Endothelial cell of umbilical vein (primary cell): Measurements from ENCODE around the gene C6orf89. TPM values are rescaled to one million over a fixed set of nuclear protein-coding genes. Genes with fewer than 3 reads are reported as not detected.

Experiments
- BruUV-seq: library from RNA; stranded (reverse); fragments of 400-500 nt; replicated peaks from 2 replicates; lab custom pipeline; 2021; lab: Mats Ljungman, UMichigan
- CTCF ChIA-PET: fragments of 300-600, 350-600 bp; sonication (Branson Sonifier 250); formaldehyde crosslinking; loops from one replicate; lab custom pipeline; 2021; ENCODE audit warnings: antibody characterized with exemption, inconsistent platforms; lab: Charles Lee
- POLR2A ChIA-PET: fragments of 300-600, 350-600 bp; sonication (Branson Sonifier 250); formaldehyde crosslinking; loops from one replicate; lab custom pipeline; 2021; ENCODE audit warnings: antibody characterized with exemption, inconsistent platforms; lab: Charles Lee
- DNase-seq: peaks from one replicate; pipeline ENCODE4 v3.0.0-alpha.2; 2011; ENCODE audit warnings: low read depth, low spot score
- FAIRE-seq: peaks from 2 replicates; lab custom pipeline; 2011; peaks lifted over from hg19 to GRCh38; lab: Jason Lieb, UNC
- H2AFZ ChIP-seq: 2 replicates; pipeline ENCODE4 v1.6.0; 2012; ENCODE audit warnings: low read depth, low read length, control low read depth, inconsistent platforms
- H3K27ac ChIP-seq: 2 replicates; pipeline ENCODE4 v1.5.1; 2011; ENCODE audit warnings: low read depth, mild to moderate bottlenecking, control low read depth, low read length, moderate library complexity; ENCODE audit not compliant: insufficient read depth
- H3K27me3 ChIP-seq, 2 experiments: 2 replicates each; pipeline versions ENCODE4 v1.6.0 to v1.6.1; 2011; ENCODE audit warnings: low read length in 2 of 2, mixed read lengths in 1 of 2; ENCODE audit not compliant: control insufficient read depth in 2 of 2, insufficient read depth in 2 of 2
- H3K36me3 ChIP-seq, 2 experiments: 2 replicates in 1 of 2; 3 replicates in 1 of 2; pipeline ENCODE4 v1.5.1; 2011; ENCODE audit warnings: low read length in 2 of 2, mild to moderate bottlenecking in 1 of 2, moderate library complexity in 1 of 2; ENCODE audit not compliant: control insufficient read depth in 2 of 2, insufficient read depth in 2 of 2; ENCODE audit errors: extremely low read depth in 1 of 2
- H3K4me1 ChIP-seq: 3 replicates; pipeline ENCODE4 v1.5.1; 2011; ENCODE audit warnings: mild to moderate bottlenecking, low read length; ENCODE audit not compliant: control insufficient read depth, insufficient read depth; ENCODE audit errors: extremely low read depth
- H3K4me2 ChIP-seq: 2 replicates; pipeline ENCODE4 v1.6.1; 2011; ENCODE audit warnings: low read length, control low read depth, mixed read lengths; ENCODE audit not compliant: insufficient read depth
- H3K4me3 ChIP-seq, 3 experiments: fragments of 200-600 bp in 1 of 3; sonication (generic), shearing (Covaris generic) in 1 of 3; replicated peaks in 1 of 3; 2 replicates each; pipeline ENCODE4 v1.5.1; 2011 to 2016; ENCODE audit warnings: control low read depth in 3 of 3, low read length in 3 of 3, mild to moderate bottlenecking in 2 of 3, inconsistent platforms in 1 of 3, low read depth in 1 of 3, moderate library complexity in 1 of 3; ENCODE audit not compliant: insufficient read depth in 1 of 3
- H3K79me2 ChIP-seq: 2 replicates; pipeline ENCODE4 v1.6.0; 2012; ENCODE audit warnings: low read length, inconsistent platforms; ENCODE audit not compliant: control insufficient read depth, insufficient read depth
- H3K9ac ChIP-seq: replicated peaks from 2 replicates; pipeline ENCODE3; 2011; ENCODE audit warnings: low read length, control low read depth; ENCODE audit not compliant: insufficient read depth; ENCODE audit errors: extremely low read depth
- H3K9me1 ChIP-seq: replicated peaks from 3 replicates; pipeline ENCODE4 v1.6.0; 2011; ENCODE audit warnings: mild to moderate bottlenecking, low read length; ENCODE audit not compliant: control insufficient read depth, insufficient read depth; ENCODE audit errors: extremely low read depth
- H3K9me3 ChIP-seq: replicated peaks from 2 replicates; pipeline ENCODE4 v1.5.1; 2012; ENCODE audit warnings: low read length, inconsistent platforms; ENCODE audit not compliant: control insufficient read depth, insufficient read depth
- H4K20me1 ChIP-seq: replicated peaks from 2 replicates; pipeline ENCODE3; 2011; ENCODE audit warnings: mild to moderate bottlenecking, low read length; ENCODE audit not compliant: control insufficient read depth, insufficient read depth; ENCODE audit errors: extremely low read depth
- EZH2 ChIP-seq: IDR thresholded peaks from 2 replicates; pipeline ENCODE4 v1.6.1; 2012; ENCODE audit warnings: borderline replicate concordance, low read depth, mild to moderate bottlenecking, moderate library complexity, low read length, inconsistent platforms; ENCODE audit not compliant: severe bottlenecking
- FOS ChIP-seq: IDR thresholded peaks from 2 replicates; pipeline ENCODE4 v1.6.1; 2011; ENCODE audit warnings: mild to moderate bottlenecking, low read length, moderate library complexity, borderline replicate concordance; ENCODE audit not compliant: insufficient read depth
- GATA2 ChIP-seq: IDR thresholded peaks from 2 replicates; pipeline ENCODE4 v1.7.0; 2011; ENCODE audit warnings: low read depth, mild to moderate bottlenecking, moderate library complexity, mixed read lengths, low read length; ENCODE audit not compliant: insufficient read length, insufficient read depth
- JUN ChIP-seq: IDR thresholded peaks from 2 replicates; pipeline ENCODE4 v1.6.1; 2011; ENCODE audit warnings: borderline replicate concordance, low read depth; ENCODE audit not compliant: insufficient read length, insufficient read depth
- MYC ChIP-seq: IDR thresholded peaks from one replicate; pipeline ENCODE4 v1.6.1; 2011; ENCODE audit warnings: mild to moderate bottlenecking, low read depth, low read length
- POLR2A ChIP-seq: IDR thresholded peaks from 2 replicates; pipeline ENCODE4 v1.6.1; 2012; ENCODE audit warnings: low read depth, mild to moderate bottlenecking, control low read depth, low read length
- POLR2AphosphoS5 ChIP-seq: IDR thresholded peaks from 2 replicates; pipeline ENCODE4 v1.6.1; 2012; ENCODE audit warnings: low read depth, mild to moderate bottlenecking, control low read depth, low read length, moderate library complexity; ENCODE audit not compliant: insufficient read depth
- dilution Hi-C: fragments of 300-500 bp; cut with MboI; formaldehyde crosslinking; loops from one replicate; pipeline ENCODE4 v1.15.0; 2019; ENCODE audit warnings: low sequenced_read_pairs; ENCODE audit not compliant: extremely low pct_ligation_motif_present
- intact Hi-C: fragments of 100-400 bp; cut with micrococcal nuclease; formaldehyde crosslinking; loops from one replicate; pipeline ENCODE4 v1.10.0; 2022
- polyA plus RNA-seq, 4 experiments: library from polyadenylated mRNA; depleted of rRNA in 3 of 4; stranded (reverse) in 3 of 4; unstranded in 1 of 4; fragments of >200 nt; gene quantifications; 2 replicates each; pipeline versions ENCODE4 v1.2.1 to v1.2.3, GENCODE V29; 2011 to 2012; ENCODE audit warnings: missing spikeins in 1 of 4
- total RNA-seq: library from RNA; stranded (reverse); gene quantifications from 2 replicates; pipeline ENCODE4 v1.2.3, GENCODE V29; 2021
- TF ChIP-seq, protein P1 (sequence below), 2 donors: IDR thresholded peaks; 1 replicate in 1 of 2; 2 replicates in 1 of 2; pipeline ENCODE4 v1.5.1; 2011; ENCODE audit warnings: low read length in 2 of 2, mild to moderate bottlenecking in 2 of 2, moderate library complexity in 2 of 2, control low read depth in 1 of 2, inconsistent platforms in 1 of 2, low read depth in 1 of 2; ENCODE audit not compliant: insufficient read depth in 1 of 2; ENCODE audit errors: extremely low read depth in 1 of 2
- TF ChIP-seq, protein P2 (sequence below): IDR thresholded peaks from 2 replicates; pipeline ENCODE4 v1.6.1; 2011; ENCODE audit not compliant: insufficient read depth, insufficient read length

The C6orf89 gene
- total and polyA plus RNA-seq, 2 donors (not counting 3 experiments of a cell fraction or from before 2014, with no cell fraction given): 18.2 to 34.0 TPM

DNA sequence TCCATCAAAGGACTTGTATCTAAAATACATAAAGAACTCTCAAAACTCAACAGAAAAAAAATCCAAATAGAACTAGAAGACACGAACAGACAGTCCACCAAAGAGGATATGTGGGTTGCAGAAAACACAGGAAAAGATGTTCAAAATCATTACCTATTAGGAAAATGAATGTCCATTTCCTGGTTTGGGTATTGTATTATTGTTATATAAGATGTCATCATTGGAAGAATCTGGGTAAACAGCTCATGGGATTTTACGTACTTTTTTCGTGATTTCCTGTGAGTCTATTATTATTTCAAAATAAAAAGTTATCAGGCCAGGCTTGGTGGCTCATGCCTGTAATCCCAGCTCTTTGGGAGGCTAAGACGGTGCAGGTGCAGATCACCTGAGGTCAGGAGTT lies 59.5 kb downstream of the C6orf89 start:
- no peak for TF ChIP-seq FOS
- TF ChIP-seq POLR2AphosphoS5: no peak
- TF ChIP-seq, protein P1, sequence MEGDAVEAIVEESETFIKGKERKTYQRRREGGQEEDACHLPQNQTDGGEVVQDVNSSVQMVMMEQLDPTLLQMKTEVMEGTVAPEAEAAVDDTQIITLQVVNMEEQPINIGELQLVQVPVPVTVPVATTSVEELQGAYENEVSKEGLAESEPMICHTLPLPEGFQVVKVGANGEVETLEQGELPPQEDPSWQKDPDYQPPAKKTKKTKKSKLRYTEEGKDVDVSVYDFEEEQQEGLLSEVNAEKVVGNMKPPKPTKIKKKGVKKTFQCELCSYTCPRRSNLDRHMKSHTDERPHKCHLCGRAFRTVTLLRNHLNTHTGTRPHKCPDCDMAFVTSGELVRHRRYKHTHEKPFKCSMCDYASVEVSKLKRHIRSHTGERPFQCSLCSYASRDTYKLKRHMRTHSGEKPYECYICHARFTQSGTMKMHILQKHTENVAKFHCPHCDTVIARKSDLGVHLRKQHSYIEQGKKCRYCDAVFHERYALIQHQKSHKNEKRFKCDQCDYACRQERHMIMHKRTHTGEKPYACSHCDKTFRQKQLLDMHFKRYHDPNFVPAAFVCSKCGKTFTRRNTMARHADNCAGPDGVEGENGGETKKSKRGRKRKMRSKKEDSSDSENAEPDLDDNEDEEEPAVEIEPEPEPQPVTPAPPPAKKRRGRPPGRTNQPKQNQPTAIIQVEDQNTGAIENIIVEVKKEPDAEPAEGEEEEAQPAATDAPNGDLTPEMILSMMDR (IDR thresholded peaks at IDR 0.05; ENCODE audit: extremely low read depth in 1 of 2, insufficient read depth in 1 of 2, low read depth in 1 of 2, low read length in 2 of 2): no peak
- no peak for TF ChIP-seq GATA2
- TF ChIP-seq MYC: no peak
- TF ChIP-seq POLR2A: no peak
- no peak for TF ChIP-seq JUN
- TF ChIP-seq, protein P2, sequence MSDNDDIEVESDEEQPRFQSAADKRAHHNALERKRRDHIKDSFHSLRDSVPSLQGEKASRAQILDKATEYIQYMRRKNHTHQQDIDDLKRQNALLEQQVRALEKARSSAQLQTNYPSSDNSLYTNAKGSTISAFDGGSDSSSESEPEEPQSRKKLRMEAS: no peak
- no peak for TF ChIP-seq EZH2
- CTCF ChIA-PET: no interaction called here
- no peaks in the 10 kb centered on the region for H3K79me2 ChIP-seq
- no peak overlapping the region for H3K9ac ChIP-seq
- H2AFZ ChIP-seq: no peak overlapping the region
- no peaks in the 10 kb centered on the region for H3K9me3 ChIP-seq
- POLR2A ChIA-PET: no interaction called here
- intact Hi-C loops (loop anchor here (1.0 kb wide), 1 partner anchor 35 kb away; no protein-coding TSS in a partner anchor), dilution Hi-C loops (no loop called here)
- FAIRE-seq: no peak
- no peaks in the 10 kb centered on the region for H3K9me1 ChIP-seq
- DNase-seq: no peak
- H3K36me3 ChIP-seq: no peaks in the 10 kb centered on the region
- H3K4me3 ChIP-seq: no peak overlapping the region
- no peak overlapping the region for H3K27ac ChIP-seq
- peaks cover 0 to under 1% of the 10 kb centered on the region in 2 experiments for H3K27me3 ChIP-seq
- no peaks in the 10 kb centered on the region for H4K20me1 ChIP-seq
- BruUV-seq: no TSS peak
- H3K4me2 ChIP-seq: no peak overlapping the region
- peaks cover 12% of the 10 kb centered on the region for H3K4me1 ChIP-seq
